HG03139 (cell line): Measurements from ENCODE around the gene ESYT1.
"Not testable (repeated sequence)": the region's sequence is repeated elsewhere in the genome, so short reads cannot be mapped to it uniquely, and the experiment has no call there.

Experiments used
- ATAC-seq: cut with Tn5 transposase; IDR thresholded peaks from one replicate; pipeline ENCODE4 v1.9.1; 2021; ENCODE audit not compliant: unreplicated experiment

Gene ESYT1

DNA sequence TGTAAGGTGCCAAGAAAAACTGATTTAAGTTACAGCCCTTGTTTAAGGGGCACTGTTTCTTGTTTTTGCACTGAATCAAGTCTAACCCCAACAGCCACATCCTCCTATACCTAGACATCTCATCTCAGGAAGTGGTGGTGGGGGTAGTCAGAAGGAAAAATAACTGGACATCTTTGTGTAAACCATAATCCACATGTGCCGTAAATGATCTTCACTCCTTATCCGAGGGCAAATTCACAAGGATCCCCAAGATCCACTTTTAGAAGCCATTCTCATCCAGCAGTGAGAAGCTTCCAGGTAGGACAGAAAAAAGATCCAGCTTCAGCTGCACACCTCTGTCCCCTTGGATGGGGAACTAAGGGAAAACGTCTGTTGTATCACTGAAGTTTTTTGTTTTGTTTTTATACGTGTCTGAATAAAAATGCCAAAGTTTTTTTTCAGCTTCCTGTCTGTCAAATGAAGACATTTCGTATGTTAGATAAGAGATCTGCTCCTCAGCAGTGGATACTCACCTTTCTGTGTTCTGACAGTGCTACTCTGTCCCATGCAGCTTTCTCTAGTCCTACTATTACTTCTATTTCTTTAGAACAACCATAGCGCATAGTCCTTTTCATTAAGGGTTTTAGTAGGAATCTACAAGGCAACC lies 24.9 kb upstream of the ESYT1 start:
- ATAC-seq = no peak

GRCh38 chr12:56103823-56104108 lies 24.3 kb upstream of the ESYT1 start:
- ATAC-seq = no peak

DNA sequence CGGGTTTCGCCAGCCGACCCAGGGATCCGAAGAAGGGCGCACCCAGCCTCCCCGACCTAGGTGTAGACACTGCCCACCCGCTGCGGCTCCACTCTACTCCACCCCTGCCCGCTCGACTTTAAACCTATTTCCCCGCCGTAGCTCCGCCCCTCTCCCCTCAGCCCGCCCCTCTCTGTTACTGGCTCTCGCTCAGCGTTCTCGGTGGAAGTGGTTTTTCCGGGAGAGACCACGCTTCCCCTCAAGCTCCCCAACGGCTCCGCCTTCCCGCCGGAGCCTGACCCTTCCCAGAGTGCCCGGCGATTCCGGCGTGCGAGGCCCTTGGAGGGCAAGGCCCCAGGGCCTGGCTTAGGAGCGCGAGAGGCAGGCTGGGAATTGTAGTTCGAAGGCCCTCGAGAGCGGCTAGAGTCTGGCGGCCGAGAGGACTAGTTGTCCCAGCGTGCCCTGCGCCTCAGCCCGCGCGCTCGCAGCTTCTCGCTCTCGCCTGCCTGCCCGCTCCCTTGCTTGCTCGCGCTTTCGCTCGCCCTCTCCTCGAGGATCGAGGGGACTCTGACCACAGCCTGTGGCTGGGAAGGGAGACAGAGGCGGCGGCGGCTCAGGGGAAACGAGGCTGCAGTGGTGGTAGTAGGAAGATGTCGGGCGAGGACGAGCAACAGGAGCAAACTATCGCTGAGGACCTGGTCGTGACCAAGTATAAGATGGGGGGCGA lies 23.8 kb upstream of the ESYT1 start, which contains the start of gene PA2G4:
Gene PA2G4 (plus strand): TSS at position 451 of the 706 bp plus-strand sequence. CDS start 179 bp downstream, at position 630.
- ATAC-seq = peak; percentile 91

DNA sequence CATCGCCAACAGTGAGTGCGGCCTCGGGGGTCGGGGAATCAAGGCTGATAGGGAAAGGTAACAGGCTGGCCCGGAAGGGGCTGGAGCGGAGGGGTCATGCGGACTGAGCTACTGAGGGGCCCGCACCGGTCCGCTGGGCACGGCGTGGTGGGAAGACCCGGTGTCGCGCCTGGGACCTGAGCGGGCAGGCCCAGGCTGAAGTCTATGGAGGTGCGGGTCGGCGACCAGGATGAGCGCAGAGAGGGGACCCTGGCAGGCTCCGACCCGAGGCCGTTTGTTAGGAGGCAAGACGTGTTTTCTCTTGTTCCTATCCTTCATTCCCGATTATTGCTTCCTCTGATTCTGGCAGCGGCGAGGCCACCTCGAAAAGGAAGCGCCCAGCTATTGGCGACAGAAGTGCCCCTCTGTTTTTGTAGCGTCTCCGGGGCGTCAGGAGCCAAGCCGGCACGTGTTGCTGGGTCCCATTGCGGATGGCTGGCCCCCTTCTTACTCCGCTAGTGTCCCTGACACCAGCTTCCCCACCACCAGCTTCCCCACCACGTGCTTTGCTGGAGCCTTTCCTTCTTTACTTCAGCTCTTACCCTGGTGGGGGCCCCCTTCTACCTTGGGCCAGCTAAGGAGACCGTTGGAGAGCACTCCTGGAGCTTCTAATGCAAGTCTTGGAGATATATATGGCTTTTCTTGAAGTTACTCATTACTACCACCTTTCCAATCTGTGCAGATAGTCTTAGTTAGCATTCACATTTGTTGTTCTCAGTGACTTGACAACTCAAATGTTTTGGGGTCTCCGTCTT lies 23.1 kb upstream of the ESYT1 start:
- ATAC-seq = no peak

DNA sequence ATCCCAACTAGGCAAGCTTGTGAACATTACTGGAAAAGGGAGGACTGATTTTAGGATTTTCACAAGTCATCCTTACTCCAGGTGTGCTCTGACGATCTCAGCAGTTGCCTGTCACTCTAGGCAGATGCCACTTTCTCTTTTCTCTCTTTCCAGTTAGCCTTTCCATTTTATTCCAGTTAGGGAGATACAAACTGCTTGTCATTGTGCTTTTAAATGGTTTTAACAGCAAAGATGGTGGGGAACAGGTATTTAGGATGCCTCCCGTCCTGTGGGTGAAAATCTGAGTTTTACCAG lies 22.5 kb upstream of the ESYT1 start:
- ATAC-seq = no peak

- no peak for ATAC-seq
These were observed 20.8 kb upstream of the ESYT1 start for GRCh38 chr12:56107242-56107641.

- ATAC-seq = no peak
These were observed 17.5 kb upstream of the ESYT1 start for GRCh38 chr12:56110571-56110970.

DNA sequence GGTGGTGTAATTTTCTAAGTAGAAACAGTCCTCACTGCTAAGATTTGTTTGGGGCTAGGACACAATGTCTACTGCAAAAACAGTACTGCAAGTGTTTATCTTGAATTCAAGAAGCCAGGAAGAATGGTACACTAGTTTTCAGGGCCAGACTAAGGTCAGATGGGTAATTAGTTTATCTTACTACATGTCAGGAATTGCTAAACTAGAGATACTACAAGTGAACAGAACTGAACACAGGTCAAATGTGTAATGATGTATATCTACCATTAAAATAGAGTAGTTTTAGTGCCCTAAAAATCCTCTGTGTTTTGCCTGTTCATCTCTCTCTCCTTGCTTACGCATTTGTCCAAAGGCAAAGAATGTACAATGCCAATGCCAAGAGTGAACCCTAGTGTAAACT lies 14.0 kb upstream of the ESYT1 start:
- ATAC-seq = no peak

DNA sequence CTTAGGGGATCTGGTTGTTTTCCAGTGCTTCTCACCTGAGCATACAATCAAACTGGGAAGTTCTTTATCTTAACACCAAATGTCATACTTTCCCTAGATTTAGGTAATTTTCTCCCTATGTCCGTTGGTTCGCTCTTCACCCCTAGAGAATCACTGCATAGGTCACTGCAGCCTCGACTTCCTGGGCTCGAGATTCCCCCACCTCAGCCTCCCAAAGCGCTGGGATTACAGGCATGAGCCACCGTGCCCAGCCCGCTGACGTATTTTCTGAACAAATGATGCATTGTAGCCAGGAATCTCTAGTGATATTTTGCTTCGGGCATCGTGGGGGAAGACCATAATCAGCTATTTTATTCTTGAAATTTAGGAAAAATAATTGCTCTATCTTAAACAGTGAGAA lies 12.7 kb upstream of the ESYT1 start:
- no peak for ATAC-seq

- ATAC-seq = no peak
These were observed 11.6 kb upstream of the ESYT1 start, which contains the start of gene RPL41 for GRCh38 chr12:56116267-56117081. TSS of gene RPL41 (plus strand) at chr12:56116633.

DNA sequence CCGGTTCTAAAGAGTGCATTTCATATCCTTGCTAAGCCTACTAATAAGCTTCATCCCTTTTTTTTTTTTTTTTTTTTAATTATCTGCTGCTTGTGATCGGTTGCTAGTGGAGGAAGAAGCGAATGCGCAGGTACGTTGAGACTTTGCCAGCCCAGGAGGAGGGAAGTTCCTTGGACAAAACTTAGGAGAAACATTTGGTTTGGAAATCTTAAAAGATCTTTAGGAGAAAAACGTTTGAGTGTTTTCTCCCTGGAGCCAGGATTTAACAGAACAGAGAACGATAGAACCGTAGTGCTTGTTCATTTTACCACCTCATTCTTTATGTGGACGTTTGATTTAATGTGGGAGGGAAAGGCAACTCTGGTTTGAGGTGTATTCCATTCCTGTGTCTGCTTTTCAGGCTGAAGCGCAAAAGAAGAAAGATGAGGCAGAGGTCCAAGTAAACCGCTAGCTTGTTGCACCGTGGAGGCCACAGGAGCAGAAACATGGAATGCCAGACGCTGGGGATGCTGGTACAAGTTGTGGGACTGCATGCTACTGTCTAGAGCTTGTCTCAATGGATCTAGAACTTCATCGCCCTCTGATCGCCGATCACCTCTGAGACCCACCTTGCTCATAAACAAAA lies 10.9 kb upstream of the ESYT1 start:
- ATAC-seq = not testable (repeated sequence)

DNA sequence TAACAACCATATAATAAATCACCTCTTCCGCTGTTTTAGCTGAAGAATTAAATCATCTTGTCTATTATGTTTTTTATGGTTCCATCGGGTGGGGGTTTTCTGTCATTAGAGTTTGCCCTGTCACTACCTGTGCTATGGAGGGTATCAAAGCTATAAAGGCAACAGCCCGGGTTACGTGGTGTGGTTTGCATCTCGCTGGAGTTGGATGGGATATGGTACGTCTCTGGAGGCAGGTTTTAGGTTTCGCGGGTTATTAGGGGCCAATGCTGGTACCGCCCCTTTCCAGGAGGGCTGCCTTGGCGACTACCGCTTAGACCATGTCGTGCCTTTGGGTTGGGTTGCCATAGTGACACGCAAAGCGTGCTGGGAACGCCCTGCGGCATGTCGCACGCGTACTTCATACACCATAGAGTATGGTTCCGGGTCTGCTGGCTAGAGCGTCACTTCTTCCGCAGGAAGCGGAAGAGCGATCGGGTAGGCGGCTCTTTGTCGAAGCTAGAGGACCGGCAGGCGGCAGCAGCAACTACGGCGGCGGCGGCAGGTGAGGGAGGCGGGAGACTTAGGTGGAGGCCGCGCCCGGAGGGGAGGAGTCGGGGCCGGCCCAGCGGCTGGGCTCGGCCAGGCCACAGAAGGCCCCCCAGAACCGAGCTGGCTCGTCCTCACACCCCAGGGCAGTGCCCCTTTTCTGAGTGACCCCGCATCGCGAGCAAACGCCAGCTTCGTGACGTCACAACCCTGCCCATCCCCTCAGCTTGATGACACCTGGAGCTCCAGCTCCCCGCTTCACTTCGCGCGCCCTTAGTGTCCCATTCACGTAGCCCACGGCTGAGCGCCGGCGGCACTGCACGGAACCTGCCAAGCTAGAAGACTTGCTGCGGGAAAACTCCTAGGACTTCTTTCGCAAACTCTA lies 10.0 kb upstream of the ESYT1 start, which contains the start of gene ZC3H10:
Gene ZC3H10 (plus strand): TSS at position 489 of the 910 bp plus-strand sequence. CDS start 2,297 bp downstream, outside the sequence.
- peak; percentile 74 for ATAC-seq

DNA sequence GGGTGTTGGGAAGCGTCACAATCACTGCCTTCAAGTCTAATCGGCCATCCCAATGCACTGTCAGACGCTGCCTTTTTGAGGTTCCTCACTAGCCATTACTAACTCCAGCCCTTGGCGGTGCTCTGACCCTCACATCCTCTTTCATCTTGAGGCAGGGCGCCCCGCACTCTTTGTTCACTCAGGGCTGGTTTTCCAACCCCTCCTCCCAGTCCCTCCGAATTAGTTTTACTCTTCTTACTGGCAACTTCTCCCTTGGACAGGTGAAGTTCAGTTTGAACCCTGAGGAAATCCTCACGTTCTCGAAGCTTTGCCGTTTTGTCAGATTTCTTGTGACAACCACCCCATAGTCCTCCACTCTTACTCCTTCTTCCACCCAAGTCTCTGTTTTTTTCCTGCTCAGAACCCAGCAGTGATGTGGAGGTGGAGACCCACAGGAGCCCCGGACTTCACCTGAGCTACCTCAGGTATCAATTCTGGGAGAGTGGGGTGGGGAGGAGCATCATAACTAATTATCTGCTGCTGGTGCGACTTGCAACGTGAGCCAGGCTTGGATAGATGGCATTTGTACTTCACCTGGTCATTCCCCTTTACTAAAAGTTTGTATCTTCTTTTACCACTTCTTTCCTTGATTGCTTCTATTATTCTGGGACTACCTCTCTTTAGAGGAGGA lies 9.2 kb upstream of the ESYT1 start:
- no peak for ATAC-seq

DNA sequence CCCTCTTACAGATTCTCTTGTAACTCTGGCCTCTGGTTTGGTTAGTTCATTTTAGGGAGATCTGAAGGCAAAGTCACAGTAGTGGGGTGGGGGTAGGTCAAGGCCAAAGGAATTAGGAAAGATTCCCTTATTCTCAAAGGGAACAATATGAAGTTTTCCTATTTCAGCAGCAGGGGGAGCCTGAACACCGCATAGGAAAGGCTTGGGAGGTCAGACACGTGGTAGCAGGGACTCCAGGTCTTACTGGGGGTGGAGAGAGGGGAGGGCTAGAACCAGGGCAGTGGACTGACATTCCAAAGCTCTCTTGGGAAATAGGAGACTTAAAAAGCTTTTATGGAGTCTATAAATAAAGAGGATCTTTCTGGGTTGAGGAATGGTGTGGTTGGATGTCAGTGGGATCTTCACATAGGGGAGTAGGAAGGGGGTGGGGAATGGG lies 8.7 kb upstream of the ESYT1 start:
- ATAC-seq = no peak

- ATAC-seq = no peak
These were observed 7.8 kb upstream of the ESYT1 start for GRCh38 chr12:56120158-56120846.

DNA sequence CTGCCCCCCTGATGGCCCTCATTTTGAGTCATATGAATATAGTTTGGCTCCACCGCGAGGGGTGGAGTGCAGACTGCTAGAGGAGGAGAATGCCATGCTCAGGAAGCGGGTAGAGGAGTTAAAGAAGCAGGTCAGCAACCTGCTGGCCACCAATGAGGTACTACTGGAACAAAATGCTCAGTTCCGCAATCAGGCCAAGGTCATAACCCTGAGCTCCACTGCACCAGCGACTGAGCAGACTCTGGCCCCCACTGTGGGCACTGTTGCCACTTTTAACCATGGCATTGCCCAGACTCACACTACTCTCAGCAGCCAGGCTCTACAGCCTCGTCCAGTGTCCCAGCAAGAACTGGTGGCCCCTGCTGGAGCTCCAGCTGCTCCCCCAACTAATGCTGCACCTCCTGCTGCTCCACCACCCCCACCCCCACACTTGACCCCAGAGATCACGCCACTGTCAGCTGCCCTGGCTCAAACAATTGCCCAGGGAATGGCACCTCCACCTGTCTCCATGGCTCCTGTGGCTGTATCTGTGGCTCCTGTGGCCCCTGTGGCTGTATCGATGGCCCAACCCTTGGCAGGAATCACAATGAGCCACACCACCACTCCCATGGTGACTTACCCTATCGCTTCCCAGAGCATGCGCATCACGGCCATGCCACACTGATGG lies 6.7 kb upstream of the ESYT1 start:
- ATAC-seq = no peak

DNA sequence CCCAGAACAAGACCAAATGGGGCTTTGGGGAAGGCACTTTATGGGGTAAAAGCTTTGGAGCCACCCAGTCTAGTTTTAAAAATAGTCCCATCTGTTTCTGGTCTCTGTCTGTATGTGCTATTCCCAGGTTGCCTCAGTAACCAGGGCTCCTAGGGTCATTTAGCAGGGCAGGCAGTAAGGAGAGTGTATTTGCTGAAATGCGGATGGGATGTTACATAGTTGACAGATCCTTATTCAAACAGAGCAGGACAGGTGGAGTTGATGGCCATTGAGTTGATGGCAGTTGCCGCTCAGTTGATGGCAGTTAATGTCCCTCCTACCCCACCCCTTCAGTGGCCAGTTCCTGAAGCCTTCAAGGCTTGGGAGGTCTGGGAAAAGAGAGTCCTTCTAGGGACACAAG lies 5.4 kb upstream of the ESYT1 start:
- ATAC-seq = no peak

DNA sequence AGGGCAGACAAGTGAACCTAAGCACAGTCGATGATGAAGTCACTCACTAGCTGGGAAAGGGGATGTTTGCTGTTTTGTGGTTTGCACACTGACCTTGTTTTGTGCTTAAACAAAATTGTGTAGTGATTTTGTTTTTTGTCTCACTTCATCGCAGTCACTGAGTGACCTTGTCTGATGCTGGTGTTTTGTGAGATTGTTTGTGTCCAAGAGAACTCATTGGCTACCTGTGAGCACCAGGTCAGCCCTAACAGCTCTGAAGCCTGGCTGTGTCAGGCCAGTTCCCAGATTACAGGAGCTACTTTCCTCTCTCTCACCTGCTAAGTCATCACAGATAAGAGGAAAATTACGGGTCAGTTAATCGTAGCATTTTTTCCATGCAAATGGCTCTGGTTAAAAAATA lies 3.9 kb upstream of the ESYT1 start:
- ATAC-seq = no peak
